GM19025 (cell line): Measurements from ENCODE around the gene MRPS25.
A peak's percentile ranks its signal among the peaks of the same experiment; 100 is the strongest.

Experiments
- ATAC-seq: cut with Tn5 transposase; IDR thresholded peaks from one replicate; pipeline ENCODE4 v1.9.1; 2021; ENCODE audit warnings: mild to moderate bottlenecking, low read depth, moderate library complexity; ENCODE audit not compliant: unreplicated experiment

MRPS25 gene

GRCh38 chr3:15086263-15086662, 21.1 kb upstream of the MRPS25 start:
- ATAC-seq, result no peak

DNA sequence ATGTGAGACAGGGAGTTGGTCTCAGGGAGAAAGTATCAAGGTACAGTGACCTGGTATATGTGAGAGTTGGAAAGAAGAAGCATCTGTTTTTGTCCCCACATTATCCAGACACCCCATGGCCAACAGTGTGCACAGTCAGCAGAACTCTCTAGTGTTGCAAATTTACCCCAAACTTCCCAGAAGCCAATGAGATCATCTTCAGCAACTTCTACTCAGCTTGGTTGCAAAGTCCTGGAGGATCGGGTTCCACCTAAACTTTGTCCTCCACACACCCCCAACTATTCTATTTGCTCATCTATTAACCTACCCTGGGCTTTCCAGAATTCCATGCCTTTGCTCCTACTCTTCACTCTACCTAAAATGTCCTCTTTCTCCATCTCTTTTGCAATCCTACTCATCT, 18.1 kb upstream of the MRPS25 start:
- ATAC-seq, result no peak

DNA sequence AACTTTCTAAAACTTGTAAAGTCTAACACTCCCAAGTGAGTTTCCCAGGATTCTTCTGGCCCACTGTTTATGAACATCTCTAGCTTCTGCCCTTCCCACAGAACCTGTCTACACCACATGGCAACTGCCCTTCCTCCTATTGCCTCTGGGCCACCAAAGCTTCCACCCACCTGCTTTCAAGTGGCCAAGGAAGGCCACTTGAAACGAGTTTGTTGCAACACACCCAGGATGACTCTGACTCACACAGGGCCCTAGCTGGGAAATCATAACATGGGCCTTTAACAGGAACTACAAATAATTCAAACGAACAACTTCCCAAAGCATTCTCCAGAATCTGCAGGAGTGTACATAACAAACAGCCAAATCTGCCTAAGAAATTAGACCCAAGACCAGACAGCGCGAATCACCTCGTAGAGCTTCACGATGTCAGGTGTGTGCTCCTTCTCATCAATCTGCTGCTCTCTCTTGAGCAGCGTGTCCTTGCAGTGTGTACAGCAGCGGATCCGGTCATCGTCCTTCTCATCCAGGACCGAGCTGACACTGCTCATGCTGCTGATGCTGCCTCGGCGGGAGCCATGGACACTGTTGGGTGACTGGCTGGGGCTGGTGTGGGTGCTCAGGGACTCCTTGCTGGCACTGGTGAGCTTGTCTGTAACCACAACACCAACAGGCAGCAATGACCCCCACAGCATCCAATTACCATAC, 17.0 kb upstream of the MRPS25 start:
- ATAC-seq, result no peak

DNA sequence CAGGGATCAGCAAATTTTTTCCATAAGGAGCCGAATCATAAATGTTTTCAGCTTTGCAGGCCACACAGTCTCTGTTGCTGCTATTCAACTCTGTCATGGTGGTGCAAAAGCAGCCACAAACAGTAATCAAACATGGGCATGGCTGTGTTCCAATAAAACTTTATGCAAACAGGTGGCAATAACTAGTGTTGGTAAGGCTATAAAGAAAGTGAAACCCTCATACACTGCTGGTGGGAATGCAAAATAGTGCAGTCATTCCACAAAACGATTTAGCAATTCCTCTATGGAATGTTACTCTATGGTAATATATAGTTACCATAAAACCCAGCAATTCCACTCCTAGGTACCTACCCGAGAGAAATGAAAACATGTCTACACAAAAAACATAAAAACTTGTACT, 14.0 kb upstream of the MRPS25 start:
- no peak for ATAC-seq

DNA sequence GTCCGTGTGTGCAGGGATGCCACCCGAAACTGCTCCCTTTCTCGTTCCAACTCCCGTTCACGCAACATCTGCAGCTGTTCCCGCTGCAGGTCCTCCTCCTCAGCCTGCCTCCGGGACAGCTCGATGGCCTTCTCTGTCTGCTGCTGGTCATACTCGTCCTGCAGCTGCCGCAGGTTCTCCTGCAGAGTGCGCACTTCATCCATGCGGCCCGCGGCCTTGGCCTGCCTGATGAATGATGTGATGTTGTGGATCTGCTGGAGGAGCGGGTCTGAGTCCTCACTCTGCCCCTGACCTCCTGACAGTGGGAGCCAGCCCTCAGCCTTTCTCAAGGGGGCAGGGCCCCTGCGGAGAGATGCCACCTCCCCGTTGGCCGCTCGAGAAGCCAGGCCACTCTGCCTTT, 9.4 kb upstream of the MRPS25 start:
- no peak for ATAC-seq

DNA sequence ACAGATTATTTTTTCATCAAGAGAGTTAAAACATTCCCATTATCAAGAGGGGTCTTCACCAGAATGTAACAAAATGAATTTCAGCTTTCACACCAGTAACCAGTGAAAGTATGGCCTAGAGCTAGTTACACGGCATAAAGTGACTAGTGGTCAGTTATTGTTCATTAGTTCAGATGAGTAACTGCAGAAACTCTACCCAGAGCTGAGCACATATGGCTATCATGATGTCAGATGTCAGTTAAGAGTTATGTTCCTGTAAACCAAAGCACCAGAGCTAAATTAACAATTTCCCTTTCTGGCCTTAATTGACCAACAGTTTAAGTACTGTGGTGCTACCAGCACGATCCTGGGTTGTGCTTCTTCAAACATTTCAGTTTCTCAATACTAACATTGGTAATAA, 6.6 kb upstream of the MRPS25 start:
- no peak for ATAC-seq

GRCh38 chr3:15069441-15069840, 4.3 kb upstream of the MRPS25 start:
- ATAC-seq, result no peak

- no peak for ATAC-seq
Measured at GRCh38 chr3:15066467-15066866, 1.4 kb upstream of the MRPS25 start.

DNA sequence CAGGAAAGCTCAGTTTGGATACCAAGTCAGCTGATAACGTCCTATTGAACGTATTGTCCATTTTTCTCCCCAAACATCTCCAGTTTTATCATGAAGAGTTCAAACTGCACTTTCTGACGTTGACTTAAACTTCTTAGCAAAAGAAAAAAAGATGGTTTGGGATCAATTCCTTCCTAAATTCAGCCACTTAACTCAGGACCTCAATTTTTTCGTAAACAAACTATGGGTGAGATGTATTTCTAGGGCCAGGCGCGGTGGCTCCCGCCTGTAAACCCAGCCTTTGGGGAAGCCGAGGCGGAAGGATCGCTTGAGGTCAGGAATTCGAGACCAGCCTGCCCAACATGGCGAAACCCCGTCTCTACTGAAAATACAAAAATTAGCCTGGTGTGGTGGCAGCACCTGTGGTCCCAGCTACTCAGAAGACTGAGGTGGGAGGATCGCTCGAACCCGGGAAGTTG, 464 bp upstream of the MRPS25 start:
- ATAC-seq, result no peak

- peak; percentile 3 for ATAC-seq
Measured at GRCh38 chr3:15064299-15064834, 748 bp downstream of the MRPS25 start.

- ATAC-seq, result no peak
Measured at GRCh38 chr3:15063656-15064286, 1.3 kb downstream of the MRPS25 start.

GRCh38 chr3:15063238-15063637, 1.9 kb downstream of the MRPS25 start:
- ATAC-seq, result no peak

GRCh38 chr3:15060029-15060428, 5.1 kb downstream of the MRPS25 start:
- no peak for ATAC-seq

GRCh38 chr3:15056676-15057404, 8.3 kb downstream of the MRPS25 start:
- no peak for ATAC-seq

- ATAC-seq, result peak; percentile 36
Measured at GRCh38 chr3:15055019-15055557, 10.0 kb downstream of the MRPS25 start.

DNA sequence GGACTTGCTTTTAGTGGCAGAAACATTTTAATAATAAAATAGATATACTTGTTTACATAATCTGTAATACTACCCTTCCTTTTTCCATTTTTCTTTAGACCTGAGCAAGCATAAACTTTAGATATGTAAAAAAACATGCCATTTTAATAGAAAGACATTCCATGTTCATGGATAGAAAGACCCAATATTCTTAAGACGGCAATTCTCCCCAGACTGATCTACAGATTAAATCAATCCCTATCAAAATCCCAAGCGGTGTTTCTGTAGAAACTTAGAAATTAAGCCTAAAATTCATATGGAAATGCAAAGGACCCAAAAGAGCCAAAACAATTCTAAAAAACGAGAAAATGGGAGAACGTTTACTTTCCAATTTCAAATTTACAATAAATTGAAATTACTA, 11.6 kb downstream of the MRPS25 start:
- no peak for ATAC-seq

- ATAC-seq, result no peak
Measured at GRCh38 chr3:15052335-15053242, 12.5 kb downstream of the MRPS25 start.

DNA sequence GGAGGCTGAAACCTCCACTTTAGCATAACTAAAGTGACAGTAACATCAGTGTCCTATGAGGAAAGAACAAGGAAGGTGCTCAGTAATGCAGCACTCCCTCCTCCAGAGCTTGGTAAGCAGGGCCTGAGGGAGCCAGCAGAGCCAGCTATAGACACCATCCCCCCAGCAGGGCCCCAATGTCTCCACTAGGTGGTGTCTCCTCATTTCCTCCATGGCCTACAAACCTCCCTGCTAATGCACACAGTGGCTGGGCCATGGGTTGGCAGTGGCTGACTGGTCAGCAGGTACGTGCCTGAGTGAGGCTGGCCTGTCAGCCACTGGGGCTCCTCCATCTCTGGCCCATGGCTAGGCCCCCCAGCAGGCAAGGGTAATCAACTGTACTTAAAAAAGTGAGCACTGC, 13.6 kb downstream of the MRPS25 start:
- ATAC-seq, result no peak

GRCh38 chr3:15050405-15051092, 14.6 kb downstream of the MRPS25 start:
- peak; percentile 68 for ATAC-seq
